KOPT-K1 (cell line): ENCODE data around the gene RPGRIP1L.

Source experiments
- H3K27ac ChIP-seq: fragments of 200-600 bp; sonication (generic); 2 replicates; pipeline ENCODE4 v1.5.1; 2016; ENCODE audit warnings: antibody characterized with exemption, mild to moderate bottlenecking, low read depth, low read length; ENCODE audit not compliant: poor library complexity, severe bottlenecking
- H3K36me3 ChIP-seq: fragments of 200-600 bp; sonication (generic); 2 replicates; pipeline ENCODE4 v1.5.1; 2017; ENCODE audit warnings: antibody characterized with exemption, mild to moderate bottlenecking, low read length, moderate library complexity; ENCODE audit not compliant: insufficient read depth
- H3K9me3 ChIP-seq: fragments of 200-600 bp; sonication (generic); 2 replicates; pipeline ENCODE4 v1.5.1; 2017; ENCODE audit warnings: antibody characterized with exemption, low read length, mild to moderate bottlenecking; ENCODE audit not compliant: insufficient read depth, poor library complexity, severe bottlenecking

RPGRIP1L gene

GRCh38 chr16:53703590-53704444 is at the start of gene RPGRIP1L, which contains the start of gene FTO:
Gene RPGRIP1L (minus strand): TSS chr16:53703859. CDS start chr16:53700723, 3,136 bp downstream.
Gene FTO (plus strand): TSS chr16:53704156.
- Histone ChIP-seq H3K27ac (peak within 1 kb of the TSS; percentile 63), H3K36me3 (no peaks in the 10 kb centered on the region; the same call in 1 of the 2 replicates), H3K9me3 (no peaks in the 10 kb centered on the region)

GRCh38 chr16:53753431-53753830 is 49.8 kb upstream of the RPGRIP1L start:
- Histone ChIP-seq H3K27ac (no peak overlapping the region), H3K9me3 (no peaks in the 10 kb centered on the region), H3K36me3 (no peaks in the 10 kb centered on the region)

- Histone ChIP-seq H3K27ac (no peak overlapping the region), H3K9me3 (no peaks in the 10 kb centered on the region)
Measured at GRCh38 chr16:53752560-53752959, 48.9 kb upstream of the RPGRIP1L start.

GRCh38 chr16:53745753-53746266 is 42.2 kb upstream of the RPGRIP1L start:
- no peaks in the 10 kb centered on the region for H3K36me3 ChIP-seq
- H3K27ac ChIP-seq, result no peak overlapping the region
- no peaks in the 10 kb centered on the region for H3K9me3 ChIP-seq

More at GRCh38 chr16:53752560-53752959, 48.9 kb upstream of the RPGRIP1L start:
- no peaks in the 10 kb centered on the region for H3K36me3 ChIP-seq

GRCh38 chr16:53745086-53745485 is 41.4 kb upstream of the RPGRIP1L start:
- Histone ChIP-seq H3K27ac (no peak overlapping the region), H3K9me3 (no peaks in the 10 kb centered on the region), H3K36me3 (no peaks in the 10 kb centered on the region)

- H3K27ac ChIP-seq, result no peak overlapping the region
- no peaks in the 10 kb centered on the region for H3K36me3 ChIP-seq
- H3K9me3 ChIP-seq, result no peaks in the 10 kb centered on the region
Measured at GRCh38 chr16:53744449-53744848, 40.8 kb upstream of the RPGRIP1L start.

GRCh38 chr16:53743149-53743566 is 39.5 kb upstream of the RPGRIP1L start:
- no peaks in the 10 kb centered on the region for H3K9me3 ChIP-seq
- H3K27ac ChIP-seq, result no peak overlapping the region

GRCh38 chr16:53741546-53741945 is 37.9 kb upstream of the RPGRIP1L start:
- H3K9me3 ChIP-seq, result no peaks in the 10 kb centered on the region
- no peak overlapping the region for H3K27ac ChIP-seq
- no peaks in the 10 kb centered on the region for H3K36me3 ChIP-seq

More at GRCh38 chr16:53743149-53743566, 39.5 kb upstream of the RPGRIP1L start:
- H3K36me3 ChIP-seq, result no peaks in the 10 kb centered on the region

- Histone ChIP-seq H3K9me3 (no peaks in the 10 kb centered on the region), H3K36me3 (no peaks in the 10 kb centered on the region), H3K27ac (no peak overlapping the region)
Measured at GRCh38 chr16:53740933-53741531, 37.4 kb upstream of the RPGRIP1L start.

GRCh38 chr16:53740476-53740875 is 36.8 kb upstream of the RPGRIP1L start:
- Histone ChIP-seq H3K9me3 (no peaks in the 10 kb centered on the region), H3K27ac (no peak overlapping the region), H3K36me3 (no peaks in the 10 kb centered on the region)

GRCh38 chr16:53737552-53737951 is 33.9 kb upstream of the RPGRIP1L start:
- no peaks in the 10 kb centered on the region for H3K9me3 ChIP-seq
- H3K27ac ChIP-seq, result no peak overlapping the region
- H3K36me3 ChIP-seq, result no peaks in the 10 kb centered on the region

- Histone ChIP-seq H3K36me3 (no peaks in the 10 kb centered on the region), H3K9me3 (no peaks in the 10 kb centered on the region), H3K27ac (no peak overlapping the region)
Measured at GRCh38 chr16:53736297-53736696, 32.6 kb upstream of the RPGRIP1L start.

- Histone ChIP-seq H3K9me3 (no peaks in the 10 kb centered on the region), H3K27ac (no peak overlapping the region), H3K36me3 (no peaks in the 10 kb centered on the region)
Measured at GRCh38 chr16:53734908-53735307, 31.2 kb upstream of the RPGRIP1L start.

- no peaks in the 10 kb centered on the region for H3K36me3 ChIP-seq
- H3K9me3 ChIP-seq, result no peaks in the 10 kb centered on the region
- H3K27ac ChIP-seq, result no peak overlapping the region
Measured at GRCh38 chr16:53732296-53732929, 28.8 kb upstream of the RPGRIP1L start.

- Histone ChIP-seq H3K27ac (no peak overlapping the region), H3K9me3 (no peaks in the 10 kb centered on the region)
Measured at GRCh38 chr16:53730693-53731092, 27.0 kb upstream of the RPGRIP1L start.

More at GRCh38 chr16:53730693-53731092, 27.0 kb upstream of the RPGRIP1L start:
- no peaks in the 10 kb centered on the region for H3K36me3 ChIP-seq
